ENCODE results near the gene PHEX.

DNA sequence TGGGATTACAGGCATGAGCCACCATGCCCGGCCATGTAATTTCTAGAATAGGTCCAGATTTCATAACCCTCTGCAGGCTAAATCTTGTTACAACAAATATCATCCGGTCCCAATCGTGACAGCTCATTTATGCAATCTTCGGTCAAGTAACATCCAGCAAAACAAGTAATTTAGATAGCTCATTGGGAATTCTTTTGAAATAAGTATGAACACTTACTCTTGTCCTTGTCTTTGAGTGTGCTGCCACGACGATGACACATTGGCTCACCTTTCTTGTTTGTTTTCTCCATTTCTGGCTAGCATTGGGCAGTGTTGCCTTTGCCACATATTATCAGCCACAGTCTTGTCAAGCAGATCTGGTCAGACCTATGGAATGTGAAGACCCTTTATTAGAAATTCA lies 92.0 kb downstream of the PHEX start:
- TF ChIP-seq POLR2A (IDR thresholded peaks at IDR 0.05): no peak
- TF ChIP-seq, protein P1, sequence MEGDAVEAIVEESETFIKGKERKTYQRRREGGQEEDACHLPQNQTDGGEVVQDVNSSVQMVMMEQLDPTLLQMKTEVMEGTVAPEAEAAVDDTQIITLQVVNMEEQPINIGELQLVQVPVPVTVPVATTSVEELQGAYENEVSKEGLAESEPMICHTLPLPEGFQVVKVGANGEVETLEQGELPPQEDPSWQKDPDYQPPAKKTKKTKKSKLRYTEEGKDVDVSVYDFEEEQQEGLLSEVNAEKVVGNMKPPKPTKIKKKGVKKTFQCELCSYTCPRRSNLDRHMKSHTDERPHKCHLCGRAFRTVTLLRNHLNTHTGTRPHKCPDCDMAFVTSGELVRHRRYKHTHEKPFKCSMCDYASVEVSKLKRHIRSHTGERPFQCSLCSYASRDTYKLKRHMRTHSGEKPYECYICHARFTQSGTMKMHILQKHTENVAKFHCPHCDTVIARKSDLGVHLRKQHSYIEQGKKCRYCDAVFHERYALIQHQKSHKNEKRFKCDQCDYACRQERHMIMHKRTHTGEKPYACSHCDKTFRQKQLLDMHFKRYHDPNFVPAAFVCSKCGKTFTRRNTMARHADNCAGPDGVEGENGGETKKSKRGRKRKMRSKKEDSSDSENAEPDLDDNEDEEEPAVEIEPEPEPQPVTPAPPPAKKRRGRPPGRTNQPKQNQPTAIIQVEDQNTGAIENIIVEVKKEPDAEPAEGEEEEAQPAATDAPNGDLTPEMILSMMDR (IDR thresholded peaks at IDR 0.05): no peak
